HG02973 (cell line): ENCODE measurements around the gene SFXN3.

Experiments used
- ATAC-seq: cut with Tn5 transposase; IDR thresholded peaks from one replicate; pipeline ENCODE4 v1.9.1; 2021; ENCODE audit warnings: moderate library complexity; ENCODE audit not compliant: unreplicated experiment

Gene SFXN3

DNA sequence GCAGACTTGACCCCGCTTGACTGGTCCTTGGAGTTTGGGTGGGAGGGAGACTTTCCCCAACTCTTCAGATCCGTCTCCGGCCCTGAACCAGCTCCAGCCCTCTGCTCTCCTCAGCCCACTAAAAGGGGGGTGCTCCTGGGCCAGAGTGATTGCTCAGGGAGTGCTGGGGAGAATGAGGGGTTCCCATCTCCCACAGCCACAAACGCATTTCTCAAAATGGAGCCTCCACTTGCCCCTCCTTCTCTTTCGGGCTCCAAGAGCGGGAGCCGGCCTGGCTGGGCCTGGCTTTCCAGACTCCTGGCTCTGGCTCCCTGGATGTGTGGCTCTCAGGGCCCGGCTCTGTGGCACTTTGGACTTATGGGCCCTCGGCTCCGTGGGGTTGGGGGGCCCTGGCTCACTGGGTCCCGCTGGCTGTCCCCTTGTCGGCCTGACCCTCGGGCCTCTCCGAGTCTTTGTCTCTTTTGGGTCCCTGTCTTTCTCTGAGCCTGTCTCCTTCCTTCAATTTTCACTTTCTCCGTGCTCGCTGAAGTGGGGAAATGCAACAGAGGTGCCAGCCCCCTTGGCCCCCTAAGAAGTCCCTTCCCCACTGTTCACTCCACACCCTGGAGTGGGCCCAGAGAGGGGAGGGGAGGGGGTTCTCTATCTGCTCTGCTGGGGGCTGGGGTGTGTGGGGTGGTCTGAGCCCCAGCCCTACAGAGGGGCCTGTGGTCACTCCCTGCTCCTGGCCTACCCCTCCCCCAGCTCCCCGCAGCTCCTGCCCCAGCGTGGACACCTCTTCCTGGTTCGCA, 30.7 kb upstream of the SFXN3 start:
- no peak for ATAC-seq

GRCh38 chr10:101000915-101001658, 29.9 kb upstream of the SFXN3 start:
- no peak for ATAC-seq

DNA sequence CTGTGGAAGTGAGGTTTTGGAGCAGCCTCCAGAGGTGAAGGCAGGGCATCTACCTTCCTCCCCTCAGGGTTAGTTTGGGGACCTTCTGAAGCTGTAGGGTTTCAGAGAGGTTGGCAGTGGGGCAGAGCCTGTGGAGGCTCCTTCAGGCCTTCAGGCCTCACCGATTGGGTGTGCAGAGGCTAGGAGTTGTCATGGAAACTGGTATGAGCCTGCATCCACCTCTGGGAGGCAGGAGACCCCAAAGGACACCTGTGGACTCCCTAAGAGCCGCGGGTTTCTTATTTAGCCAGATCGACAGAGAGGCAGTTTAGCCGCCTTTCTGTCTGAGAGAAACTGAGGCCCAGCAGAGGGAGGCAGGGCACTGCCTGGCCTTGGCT, 29.4 kb upstream of the SFXN3 start:
- ATAC-seq = no peak

- no peak for ATAC-seq
Observed at GRCh38 chr10:101002456-101002855, 28.6 kb upstream of the SFXN3 start.

DNA sequence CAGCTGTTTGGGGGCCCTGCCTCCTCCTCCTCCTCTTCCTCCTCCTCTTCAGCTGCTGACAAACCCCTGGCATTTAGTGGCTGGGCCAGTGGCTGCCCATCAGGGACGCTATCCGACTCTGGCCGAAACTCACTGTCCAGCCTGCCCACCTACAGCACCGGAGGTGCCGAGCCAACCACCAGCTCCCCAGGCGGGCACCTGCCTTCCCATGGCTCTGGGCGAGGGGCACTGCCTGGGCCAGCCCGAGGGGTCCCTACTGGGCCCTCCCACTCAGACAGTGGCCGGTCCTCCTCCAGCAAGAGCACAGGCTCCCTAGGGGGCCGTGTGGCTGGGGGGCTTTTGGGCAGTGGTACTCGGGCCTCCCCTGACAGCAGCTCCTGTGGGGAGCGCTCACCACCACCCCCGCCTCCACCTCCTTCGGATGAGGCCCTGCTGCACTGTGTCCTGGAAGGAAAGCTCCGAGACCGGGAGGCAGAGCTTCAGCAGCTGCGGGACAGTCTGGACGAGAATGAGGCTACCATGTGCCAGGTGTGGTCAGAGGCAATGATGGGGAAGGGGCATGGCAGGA, 27.3 kb upstream of the SFXN3 start:
- ATAC-seq = no peak

DNA sequence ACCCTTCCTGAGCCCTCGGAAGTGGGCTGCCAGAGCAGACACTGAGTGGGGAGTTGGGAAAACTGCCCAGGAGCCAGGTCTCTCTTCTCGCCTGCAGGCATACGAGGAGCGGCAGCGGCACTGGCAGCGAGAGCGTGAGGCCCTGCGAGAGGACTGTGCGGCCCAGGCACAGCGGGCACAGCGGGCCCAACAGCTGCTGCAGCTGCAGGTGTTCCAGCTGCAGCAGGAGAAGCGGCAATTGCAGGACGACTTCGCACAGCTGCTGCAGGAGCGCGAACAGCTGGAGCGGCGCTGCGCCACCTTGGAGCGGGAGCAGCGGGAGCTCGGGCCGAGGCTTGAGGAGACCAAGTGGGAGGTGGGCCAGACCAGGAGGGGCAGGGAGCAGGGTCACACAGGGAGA, 25.7 kb upstream of the SFXN3 start:
- no peak for ATAC-seq

DNA sequence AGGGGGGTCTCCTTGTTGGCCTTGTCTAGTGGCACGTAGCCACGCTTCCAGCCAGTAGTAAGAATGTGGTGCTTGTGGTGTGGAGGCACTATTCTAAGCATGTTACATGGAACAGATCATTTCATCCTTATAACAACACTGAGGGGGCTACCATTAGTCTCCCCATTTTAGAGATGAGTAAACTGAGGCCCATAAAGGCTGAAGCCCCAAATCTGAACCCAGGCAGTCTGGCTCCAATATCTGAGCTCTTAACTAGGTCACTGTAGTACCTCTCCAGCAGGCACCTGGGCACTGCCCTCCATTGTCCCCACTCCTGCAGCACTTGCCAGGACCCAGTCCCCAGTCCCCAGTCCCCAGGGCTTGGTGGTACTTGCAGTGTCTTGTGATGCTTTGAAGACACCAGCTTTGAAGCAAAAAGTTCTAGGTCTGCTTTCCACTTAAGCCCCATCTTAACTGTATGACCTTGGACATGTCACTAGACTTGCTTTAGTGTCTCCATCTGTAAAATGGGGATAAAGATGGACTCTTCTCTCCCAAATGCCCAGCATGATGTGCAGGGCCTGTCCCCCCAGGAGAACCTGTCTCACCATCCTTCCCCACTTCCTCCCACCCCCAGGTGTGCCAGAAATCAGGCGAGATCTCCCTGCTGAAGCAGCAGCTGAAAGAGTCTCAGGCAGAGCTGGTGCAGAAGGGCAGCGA, 25.0 kb upstream of the SFXN3 start:
- ATAC-seq = no peak

- ATAC-seq = no peak
Observed at GRCh38 chr10:101006593-101007098, 24.4 kb upstream of the SFXN3 start.

DNA sequence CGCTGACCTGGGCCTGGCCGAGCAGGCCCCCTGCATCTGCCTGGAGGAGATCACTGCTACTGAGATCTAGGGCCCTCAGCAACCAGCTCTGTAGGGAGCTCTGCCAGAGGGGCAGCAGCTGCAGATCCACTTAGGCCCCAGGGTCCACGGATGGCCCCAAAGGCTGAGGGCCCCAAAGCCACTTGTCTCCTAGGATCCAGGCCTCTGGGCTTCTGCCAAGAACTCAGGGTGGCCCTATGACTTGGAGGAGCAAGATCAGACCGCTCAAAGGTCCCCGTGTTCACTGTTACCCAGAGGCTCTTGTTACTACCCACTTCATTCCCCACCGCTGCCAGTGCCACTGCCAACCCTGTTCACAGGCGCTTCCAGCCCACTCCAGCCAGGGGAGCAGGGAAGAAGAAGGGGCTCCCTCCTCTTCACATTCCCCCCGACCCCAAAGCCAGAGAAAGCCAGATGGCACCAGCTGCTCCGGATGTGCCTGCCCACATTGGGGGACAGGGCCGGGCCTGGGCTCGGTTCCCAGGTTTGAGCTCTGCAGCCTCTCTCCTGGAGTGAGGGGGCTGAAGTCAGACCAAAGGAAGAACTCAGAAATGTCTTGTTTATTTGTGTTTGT, 23.8 kb upstream of the SFXN3 start:
- ATAC-seq = no peak

DNA sequence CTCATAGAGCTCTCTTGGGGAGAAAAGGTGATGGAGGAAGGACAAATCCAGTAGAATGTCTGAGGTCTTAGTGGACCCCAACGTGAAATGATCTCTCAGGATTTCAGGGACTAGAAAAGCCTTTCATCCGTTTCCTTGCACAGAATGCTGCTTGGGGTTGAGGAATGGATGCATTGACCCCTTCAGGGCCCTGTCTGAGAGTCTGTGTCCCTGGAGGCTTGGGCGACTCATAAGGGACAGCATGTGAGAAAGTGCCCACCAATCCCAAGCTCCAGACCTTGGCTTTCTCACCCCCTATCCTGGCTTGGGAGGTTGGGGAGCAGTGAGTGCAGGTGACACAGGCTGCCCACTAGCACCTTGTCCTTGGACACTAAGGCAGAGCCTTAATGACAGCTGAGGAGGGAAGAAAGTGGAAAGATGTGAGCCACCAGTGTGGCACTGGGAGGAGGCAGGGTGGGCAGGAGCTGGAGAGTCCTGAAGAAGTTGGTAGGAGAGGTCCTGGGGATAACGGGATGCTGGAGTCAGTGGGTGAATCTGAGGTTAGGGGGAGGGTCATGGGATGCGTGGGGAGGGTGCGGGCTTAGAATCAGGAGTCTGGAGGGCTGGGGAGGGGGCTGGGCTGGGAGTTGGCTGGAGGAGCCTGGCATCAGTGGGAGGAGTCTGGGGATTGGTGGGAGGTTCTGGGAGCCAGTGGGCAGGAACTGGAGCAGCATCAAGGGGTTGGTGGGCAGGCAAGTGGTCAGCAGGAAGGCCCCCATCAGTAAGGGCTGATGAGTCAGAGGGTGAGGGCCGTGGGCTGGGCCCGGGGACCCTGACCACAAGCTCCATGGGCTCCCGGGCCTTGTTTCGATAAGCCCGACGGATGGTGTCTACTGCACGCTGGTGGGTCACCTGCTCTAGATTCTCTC, 22.9 kb upstream of the SFXN3 start:
- no peak for ATAC-seq

DNA sequence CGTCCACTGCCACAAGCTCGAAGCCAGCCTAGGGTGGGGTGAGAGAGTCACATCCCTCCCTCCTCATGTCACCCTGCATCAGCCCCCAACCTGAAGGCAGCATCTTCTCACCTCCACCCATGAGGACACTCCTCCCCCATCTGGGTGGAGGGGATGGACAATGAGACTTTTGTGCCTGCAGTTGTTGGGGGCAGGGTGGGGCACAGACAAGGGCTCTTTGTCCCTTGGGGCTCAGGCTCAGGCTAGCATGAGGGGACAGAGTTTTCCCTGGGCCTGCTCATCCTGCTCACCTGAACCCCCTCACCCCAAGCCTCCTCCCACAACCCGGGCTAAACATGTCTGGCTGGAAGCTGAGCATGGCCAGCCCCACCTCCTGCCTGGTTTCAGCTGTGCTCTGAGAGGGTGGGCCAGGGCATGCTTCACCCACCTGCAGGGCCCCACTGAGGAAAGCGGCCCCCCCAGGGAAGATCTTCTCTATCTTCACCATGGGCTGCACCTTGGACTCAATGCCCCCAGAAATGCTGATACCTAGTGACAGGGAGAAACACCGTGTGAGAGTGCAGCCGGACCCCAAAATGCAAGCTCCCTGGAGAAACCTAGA, 22.1 kb upstream of the SFXN3 start:
- ATAC-seq = no peak

DNA sequence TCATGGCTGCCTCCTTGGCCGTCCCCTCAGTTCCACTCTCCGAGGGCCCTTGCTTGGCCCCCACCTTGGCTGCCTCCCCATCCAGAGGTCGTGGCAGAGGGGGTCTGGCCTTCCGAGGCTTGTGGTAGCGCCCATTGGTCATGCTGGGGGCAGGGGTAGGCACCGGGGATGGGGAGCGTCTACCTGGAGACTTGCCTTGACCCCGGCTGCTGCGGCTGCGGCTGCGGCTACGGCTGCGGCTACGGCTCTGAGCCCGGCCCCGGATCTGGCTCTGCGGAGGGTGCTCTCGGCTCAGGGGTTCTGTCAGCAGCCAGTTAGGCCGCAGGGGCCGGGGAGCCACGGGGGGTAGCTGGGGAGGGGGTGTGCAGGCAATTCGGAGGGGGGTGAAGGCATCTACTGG, 20.7 kb upstream of the SFXN3 start:
- ATAC-seq = no peak

DNA sequence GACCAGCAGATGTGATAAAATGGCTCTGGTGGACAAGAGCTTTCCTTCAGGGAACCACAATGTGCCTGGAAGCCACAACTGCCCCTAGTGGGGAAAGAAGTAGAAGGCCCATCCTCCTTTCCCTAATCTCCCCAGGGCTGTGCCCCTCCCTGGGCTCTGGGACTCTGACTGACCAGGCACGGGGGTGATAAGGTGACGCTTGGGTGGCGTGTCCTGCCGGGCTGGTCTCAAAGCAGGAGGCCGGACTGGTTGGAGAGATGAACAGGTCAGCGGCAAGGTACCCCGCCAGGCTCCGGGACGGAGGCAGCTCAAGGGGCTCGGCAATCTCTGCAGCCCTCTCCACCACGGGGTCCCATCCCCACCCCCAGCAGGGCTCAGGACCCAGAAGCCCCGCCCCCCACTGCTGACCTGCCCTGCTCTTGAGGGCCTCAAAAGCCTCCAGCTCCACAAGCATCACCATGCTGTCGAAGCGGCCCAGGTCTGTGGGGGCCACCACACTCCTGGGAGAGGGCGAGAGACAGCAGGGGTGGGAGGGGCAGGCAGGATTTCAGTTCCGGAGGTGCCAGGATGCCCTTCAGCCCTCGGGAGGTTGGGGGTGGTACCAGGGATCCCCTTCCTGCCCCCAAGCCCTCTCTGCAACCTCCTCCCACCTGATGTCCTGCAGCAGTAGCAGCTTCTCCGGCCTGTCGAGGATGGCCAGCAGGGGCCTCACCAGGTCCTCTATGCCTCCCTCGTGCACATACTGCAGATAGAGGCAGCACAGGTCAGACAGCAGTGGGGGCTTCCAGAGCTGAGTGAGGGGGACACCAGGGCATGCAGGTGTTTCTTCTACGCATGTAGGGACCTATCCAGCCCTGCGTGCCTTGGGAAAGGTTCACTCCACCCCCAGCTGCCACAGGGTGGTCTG, 19.3 kb upstream of the SFXN3 start:
- no peak for ATAC-seq

- ATAC-seq = peak; percentile 57
Observed at GRCh38 chr10:101012525-101013364, 18.3 kb upstream of the SFXN3 start.

- ATAC-seq = no peak
Observed at GRCh38 chr10:101013365-101013825, 17.6 kb upstream of the SFXN3 start.

DNA sequence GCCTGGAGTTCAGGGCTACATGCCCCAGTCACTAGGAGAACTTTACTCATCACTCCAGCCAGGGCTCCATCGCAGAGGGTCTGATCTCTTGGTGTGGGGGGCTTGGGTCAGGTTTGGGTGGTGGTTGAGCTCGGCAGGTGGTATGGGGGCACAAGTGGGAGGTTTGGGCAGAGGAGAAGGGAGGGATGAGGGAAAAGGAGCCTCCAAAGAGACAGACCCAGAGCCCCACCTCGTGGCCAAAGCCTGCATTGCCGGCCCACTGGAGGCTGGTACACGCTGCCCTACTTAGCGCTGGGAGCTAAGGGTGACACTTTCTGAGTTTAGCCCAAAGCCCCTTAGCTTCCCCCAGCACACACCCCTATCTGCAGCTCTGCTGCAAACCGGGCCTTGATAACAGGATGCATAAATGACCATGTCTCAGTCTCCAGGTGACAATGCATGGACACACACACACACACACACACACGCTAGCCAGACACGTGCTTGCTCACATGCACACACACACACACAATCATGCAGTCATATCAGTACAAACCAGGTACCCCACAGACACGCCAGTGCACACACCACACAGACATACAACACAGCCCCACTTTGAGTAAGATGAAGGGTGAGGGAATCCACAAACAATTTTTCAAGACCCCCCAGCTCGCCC, 16.7 kb upstream of the SFXN3 start:
- no peak for ATAC-seq
